GM21825 (cell line): Measurements from ENCODE around the gene C9orf72.

Experiments
- ATAC-seq: cut with Tn5 transposase; IDR thresholded peaks from one replicate; pipeline ENCODE4 v1.9.1; 2021; ENCODE audit warnings: mild to moderate bottlenecking, moderate library complexity; ENCODE audit not compliant: unreplicated experiment

The C9orf72 gene

DNA sequence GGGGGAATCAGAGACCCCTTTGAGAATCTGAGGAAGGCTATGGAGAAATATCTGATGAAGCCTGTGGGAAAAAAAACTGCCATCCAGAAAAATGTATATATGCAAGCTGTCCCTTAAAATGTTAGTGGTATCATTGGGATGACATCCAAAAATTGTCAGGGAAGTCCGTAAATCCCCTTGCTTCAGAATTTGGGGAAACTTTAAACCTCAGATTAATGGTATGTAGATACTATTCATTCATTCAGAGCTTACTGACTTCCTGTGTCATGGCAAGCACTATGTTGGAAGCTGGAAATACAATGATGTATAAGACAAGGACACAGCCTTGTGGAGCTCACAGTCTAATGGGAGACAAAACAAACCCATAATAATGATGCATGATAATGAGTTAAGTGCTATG lies 32.8 kb downstream of the C9orf72 start:
- ATAC-seq, result no peak

DNA sequence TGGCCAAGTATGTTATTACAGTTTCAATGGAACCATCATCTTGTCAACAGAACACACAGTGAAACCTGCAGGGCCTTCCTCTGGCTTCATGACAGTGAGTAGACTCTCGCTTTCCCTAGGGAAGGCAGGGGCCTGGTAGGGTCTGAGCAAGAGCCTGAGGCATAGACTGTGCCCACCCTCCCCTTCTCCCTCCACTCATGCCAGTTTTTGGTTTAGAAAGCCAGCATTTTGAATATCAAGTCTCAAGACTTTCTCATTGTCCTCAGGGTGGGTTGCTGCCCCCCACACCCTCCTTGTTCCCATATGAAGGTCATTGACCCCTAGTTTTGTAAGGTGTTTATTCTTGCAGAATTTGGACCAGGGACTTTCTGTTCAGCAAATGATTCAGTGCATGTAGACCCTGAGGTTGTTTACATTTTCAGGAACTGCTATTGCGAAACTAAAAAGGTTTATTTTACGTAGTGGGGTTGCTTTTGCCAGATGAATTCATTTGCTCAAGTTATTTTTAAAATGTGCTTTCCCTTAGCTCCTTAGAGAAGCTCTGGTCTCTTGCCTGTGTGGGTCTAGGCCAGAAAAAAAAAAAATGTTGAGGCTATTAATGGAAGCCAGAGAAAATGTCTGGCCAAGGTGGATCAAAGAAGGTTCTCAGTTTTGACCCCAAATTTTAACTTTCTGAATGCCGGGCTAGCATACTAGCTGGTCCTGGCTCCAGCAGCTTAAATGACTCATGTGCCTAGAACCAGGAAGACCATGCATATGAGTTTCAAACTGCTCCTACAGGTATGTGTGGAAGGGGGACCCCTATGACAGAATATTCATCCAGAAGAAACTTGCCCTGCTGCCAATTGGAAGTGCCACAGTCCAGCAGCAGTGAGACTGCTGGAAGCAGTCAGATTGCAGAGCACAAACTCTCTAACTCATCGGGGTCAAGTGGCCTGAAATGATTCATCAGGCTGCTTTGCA lies 33.5 kb downstream of the C9orf72 start:
- peak; percentile 37 for ATAC-seq

DNA sequence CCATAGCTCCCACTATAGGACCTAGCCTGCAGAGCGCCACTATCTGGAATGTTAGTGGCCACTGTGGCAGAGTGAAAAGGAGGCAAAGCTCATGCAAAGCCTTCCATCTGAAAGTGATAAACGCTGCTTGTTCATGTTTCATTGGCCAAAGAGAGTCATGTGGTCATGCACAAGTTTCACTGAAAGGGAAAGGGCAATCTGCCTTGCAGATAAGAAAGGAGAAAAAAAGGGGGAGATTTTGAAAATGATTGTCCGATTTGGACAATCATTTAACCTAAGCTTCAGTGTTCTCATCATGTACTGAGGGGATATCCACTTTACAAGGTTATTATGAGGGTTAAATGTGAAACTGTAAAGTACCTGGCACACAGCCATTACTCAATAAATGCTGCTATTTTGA lies 34.6 kb downstream of the C9orf72 start:
- no peak for ATAC-seq

DNA sequence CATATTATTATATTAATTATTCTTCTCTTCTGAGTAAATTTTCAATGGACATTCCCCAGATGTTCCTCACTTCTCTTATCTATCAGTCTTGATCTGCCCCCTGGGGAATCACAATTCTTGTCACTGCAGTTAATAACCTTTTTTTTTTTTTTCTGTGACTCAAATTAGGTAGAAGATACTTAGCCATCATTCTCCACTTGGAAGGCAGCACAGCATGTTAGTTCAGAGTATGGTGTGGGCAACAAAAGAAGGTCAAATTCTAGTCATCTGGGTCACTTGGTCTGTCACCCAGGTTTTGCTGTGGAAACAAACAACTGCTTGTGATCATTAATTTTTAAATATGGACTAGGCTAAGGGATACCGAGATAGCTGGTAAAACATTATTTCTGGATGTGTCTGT lies 35.5 kb downstream of the C9orf72 start:
- ATAC-seq, result no peak

DNA sequence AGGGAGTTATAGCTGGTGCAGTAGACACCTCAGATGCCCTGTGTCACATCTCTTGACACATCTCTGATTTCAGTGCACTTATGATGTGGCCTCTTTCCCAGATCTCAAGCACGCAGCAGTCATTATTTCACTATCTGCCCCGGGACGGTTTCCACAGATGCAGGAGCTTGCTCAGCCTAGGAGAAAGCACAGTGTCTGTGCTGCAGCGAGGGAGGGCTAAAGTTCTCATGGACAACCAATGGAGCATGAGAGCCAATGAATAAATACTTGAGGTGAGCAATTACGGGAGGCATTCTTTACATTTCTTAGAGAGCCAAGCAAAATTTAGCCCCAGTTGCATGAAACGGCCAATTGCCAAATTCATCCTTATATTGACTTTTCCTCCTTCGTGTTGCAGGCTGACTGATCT lies 36.2 kb downstream of the C9orf72 start:
- ATAC-seq, result no peak

DNA sequence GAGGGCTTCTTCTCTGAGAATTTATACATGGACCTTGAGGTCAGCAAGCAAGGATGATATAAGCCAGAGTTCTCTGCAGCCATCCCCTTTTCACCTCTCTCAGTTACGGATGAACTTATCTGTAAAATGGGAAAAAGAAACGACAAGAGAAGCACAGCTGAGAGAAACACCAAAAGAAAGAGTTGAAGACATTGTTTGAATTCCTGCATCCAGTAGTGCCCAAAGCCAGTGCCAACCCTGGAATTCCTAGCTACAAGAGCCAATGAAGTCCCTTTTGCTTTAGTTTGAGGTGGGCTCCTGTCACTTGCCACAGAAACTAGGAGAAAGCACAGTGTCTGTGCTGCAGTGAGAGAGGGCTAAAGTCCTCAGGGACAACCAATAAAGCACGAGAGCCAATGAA lies 37.1 kb downstream of the C9orf72 start:
- ATAC-seq, result no peak

DNA sequence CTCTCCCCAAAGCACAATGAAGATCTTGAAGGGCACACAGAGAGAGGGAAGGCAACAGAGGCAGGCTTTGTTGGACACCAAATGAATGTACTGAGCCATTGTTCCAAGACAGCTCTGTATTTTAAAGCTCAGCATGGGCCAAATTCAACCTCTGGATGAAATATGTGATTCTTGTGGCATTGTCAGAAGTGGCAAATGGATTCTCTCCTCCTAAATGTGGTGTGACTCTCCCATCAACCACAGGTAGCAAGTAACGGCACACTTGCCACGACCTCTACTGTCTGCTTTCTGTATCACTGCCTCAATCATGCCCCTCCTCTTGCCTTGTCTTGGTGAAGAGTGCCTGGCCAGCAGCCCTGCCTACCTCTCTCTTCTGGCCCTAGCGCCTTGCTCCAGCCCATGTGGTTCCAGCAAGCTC lies 37.6 kb downstream of the C9orf72 start:
- ATAC-seq, result no peak

DNA sequence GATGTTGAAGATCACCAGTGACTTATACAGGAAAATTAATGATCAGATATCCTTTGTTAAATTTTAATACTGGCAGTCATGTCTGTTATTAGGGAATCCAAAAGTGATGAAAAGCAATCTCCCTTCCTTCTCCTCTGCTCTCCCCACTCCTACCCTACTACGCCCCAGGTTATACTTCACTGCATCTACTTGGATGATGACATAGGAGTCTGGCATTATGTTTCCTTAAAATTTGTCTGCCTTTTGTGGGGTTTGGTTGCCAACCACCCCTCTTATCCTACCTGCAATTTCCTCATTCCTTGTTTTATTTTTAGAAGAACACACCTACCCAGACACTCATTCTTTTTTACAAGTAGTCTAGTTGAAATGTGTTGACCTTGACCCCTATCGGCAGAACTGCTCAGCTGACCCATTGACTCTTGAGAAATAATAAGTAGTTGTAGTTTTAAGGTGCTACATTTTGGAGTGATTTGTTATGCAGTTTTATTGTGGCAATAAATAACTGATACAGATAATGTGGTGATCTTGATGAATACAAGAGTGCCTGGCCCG lies 38.5 kb downstream of the C9orf72 start:
- no peak for ATAC-seq

DNA sequence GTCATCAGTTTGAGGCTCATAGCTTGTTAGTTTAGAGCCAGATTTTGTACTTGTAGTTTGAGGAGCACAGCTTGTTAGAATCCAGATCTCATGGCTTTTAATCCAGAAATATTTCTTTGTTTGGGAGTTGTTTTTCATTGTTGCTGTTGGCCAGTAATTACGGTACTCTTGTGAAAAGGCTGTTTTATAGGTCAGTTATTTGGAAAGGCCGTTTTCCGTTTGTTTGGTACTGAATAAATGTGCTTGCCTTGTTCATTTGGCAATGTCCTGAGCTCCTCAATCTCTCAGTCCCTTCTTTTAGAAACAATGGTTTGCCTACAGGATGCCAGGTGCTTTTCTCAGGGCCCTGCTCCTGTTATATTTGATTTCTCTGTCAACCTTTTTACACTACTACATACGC lies 39.1 kb downstream of the C9orf72 start:
- no peak for ATAC-seq

DNA sequence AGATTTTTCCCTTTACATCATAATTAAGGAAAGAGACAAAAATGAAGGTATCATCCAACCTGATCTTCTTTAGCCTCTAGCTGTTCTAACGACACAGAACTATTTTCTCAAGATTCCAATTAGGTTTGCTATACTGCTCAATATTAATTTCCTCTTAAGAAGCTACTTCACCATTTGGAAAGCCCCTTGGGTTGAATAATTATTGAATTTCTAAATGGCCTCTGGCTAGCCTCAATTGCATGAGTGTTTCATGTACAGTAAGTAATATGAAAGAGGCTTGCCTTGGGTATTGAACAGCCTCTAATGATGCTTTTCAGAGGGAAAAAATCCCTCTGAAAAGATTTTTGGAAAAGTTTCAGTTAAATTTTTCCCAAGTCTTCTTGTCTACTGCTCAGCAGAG lies 40.0 kb downstream of the C9orf72 start:
- no peak for ATAC-seq

DNA sequence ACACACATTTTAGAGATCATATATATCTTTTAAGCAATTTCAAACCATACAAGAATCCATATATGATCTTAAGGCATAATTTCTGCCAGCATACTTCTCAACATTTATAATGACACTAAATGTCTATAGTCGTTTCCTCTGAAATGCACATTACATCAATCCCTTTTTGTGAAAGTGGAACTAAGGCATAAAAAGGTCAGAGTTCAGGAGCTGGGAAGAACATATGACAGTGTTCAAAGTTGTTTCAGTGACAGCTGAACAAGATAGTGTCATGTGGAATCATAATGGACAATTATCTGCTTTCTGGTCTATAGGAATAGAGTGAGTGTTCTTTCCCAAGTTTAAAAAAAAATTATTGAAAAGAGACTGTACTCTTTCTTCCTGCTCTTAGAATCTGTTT lies 41.2 kb downstream of the C9orf72 start:
- ATAC-seq, result no peak

DNA sequence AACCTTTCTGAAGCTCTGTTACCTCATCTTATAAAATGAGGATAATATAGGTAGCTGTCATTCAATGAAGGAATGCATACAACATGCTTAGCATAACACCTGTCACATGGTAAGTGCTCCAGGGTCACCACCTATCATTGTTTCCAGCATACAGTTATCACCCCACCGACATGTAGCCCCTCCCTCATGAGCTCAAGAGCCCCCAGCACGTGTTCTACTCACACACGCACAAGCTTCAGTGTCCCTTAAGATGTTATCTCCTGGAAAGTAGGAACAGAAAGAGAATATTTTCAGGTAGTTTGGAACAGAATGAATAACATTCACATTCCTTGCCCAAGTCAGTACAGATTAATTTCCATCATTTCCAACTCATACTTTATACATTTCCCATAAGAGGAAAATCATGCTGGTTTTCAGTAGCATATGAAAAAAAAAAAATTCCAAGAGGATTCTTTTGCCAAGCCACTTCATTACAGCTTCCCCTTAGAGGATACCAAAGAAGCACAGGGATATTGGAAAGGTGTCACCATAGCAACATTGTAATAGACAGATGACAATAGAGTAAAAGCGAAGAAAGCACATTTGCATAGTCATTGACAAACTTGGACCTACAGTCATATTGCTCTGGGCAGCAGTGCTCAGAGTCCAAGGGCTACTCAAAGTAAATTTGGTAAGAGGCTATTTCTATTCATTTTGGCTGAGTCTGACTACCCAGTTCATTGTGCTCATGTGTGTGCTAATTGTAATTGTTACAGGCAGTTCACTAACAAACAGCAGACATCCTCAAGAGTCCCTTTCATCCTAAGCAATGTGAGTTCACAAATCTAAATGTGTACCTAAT lies 42.1 kb downstream of the C9orf72 start:
- ATAC-seq, result no peak

DNA sequence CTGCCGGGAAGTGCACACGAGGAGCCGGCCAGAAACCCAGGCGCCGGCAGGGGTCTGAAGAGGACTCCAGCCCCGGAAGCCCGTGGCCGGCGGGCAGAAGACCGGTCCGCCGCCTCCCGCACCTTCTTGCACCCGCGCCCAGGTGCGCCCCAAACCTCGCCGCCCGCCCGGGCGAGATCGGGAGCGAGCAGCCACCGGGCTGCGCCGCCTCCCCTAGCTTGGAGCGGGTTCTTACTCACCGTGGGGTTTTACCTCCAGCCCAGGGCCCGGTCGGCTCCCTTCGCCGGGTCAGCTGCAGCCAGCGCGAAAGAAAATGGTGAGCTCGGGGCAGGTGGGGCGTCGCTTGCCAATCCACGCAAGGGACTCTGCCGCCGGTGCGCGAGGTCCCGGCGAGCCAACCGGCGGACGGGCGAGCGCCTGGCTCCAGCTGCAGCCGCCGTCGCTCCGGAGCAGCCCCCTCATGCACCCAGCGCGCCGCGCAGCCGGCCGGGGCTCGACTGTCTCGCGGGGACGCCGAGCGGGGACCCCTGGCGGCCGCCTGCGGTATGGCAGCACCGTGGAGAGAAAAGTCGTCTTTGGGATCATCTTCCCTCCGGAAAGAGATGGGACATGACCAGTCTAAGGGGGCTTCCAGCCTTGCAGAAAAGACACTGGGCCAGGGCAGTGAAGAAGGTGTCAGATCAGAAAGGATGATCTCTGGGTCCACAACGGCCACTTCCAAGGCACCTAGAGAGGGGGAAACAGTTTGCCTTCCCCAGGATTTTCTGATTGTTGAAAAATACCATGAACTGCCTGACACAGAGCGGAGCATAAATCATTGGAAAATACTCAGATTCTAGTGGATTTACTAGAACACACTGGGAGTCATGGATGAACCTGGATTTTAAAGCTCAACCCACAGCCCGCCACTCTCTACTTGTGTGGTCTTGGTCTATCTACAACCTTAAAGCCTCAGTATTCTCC lies 43.7 kb downstream of the C9orf72 start, which contains the start of gene MOB3B:
MOB3B (minus strand) TSS at position 499 of the 963 bp plus-strand sequence. CDS start 74,264 bp downstream, outside the sequence.
- peak; percentile 78 for ATAC-seq

DNA sequence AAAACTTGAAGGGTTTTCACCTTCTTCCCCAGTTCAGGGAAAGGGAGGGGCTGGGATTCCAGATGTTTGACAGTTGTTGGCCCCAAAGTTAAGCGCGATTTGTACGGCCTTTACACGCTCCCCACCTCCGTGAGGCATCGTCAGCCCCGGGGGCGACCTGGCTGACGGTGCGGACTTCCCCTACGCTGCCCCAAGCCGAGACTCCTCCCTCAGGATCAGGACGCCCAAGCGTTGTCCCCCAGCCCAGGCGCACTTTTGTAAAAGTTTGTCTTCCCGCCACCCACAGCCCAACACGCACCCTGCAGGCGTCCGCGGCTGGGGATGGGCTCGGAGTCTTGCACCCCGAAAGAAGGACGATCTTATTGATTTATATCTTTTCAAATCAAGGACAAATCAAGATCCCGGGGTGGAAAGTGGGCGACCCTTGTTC lies 44.4 kb downstream of the C9orf72 start:
- ATAC-seq, result peak; percentile 38

DNA sequence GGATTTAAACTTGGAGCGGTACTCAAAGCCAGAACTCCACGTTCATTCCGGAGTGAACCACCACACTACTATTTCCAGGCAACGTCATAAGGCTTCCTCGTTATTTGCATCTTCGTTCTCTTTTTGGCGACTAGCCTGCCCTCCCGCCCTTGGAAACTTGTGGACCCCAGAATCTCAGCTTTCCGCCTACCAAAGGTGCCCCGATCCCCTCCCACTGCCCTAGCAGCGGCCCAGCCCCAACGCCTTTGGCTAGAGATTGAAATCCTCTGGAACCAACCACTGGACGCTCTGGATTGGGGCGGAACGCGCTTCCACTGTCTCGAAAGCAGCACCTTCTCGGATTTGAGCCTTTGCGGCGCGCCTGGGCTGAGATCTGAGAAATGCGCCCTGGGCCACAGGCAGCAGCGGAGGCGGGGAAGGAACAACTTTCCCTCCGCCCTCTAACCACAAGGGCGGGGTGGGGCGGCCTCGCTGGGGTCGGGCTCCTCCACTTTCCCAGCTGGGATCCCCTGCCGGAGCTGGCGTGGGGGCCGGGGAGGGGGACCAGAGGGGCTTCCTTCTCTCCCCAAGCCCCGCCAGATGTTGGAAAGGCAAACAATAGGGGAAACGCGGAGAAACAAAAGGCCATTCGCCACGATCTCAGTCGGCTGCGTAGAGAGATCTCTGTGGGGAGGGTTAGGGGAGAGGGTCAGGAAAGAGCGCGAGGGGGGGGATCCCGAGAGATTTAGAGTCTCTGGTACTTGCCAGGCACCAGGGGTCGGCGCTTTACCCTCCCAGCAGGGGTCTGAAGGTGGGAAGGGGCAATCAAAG lies 45.0 kb downstream of the C9orf72 start:
- ATAC-seq, result peak; percentile 64

DNA sequence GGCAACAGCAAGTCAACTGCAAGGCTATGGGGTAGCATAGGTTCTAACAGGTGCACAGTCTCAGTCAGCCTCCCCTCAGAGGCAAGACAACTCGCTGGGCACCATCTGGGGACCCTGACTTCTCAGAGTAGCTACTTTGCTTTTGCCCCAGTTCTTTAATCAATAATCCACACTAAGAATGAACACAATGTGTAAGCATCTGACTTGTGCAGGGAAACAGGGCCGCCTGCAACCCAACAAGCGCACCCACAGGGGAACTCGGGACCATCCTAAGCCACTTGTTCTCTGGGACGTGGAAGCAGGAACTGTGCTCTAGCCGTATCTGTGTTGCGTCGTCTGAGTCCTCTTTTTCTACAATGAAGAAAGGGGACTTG lies 45.6 kb downstream of the C9orf72 start:
- no peak for ATAC-seq

DNA sequence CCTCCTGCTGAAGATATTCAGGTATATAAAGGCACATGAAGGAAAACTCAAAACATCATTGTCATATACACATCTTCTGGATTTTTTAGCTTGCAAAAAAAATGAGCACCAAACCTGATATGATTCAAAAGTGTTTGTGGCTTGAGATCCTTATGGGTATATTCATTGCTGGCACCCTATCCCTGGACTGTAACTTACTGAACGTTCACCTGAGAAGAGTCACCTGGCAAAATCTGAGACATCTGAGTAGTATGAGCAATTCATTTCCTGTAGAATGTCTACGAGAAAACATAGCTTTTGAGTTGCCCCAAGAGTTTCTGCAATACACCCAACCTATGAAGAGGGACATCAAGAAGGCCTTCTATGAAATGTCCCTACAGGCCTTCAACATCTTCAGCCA lies 49.0 kb downstream of the C9orf72 start, which contains the start of gene IFNK:
IFNK (plus strand) TSS at position 55 of the 400 bp plus-strand sequence; CDS start at position 102, 47 bp downstream.
- ATAC-seq, result no peak

DNA sequence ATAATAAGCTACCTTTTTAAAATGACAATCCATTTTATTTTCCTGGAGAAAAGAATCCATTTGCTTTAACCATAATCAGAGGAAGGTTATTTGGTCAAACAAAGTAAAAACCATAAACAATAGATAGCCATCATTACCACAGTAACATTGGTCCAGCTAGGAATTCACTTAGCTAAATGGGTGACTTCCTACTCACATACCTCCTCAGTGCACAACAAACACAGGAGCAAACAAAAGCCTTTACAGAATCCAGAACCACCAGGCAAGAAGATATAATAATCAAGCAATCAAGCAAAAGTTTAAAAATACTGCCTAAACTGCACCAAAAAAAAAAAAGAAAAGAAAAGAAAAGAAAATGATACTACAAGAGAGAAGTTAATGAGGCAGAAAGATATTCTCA lies 50.1 kb downstream of the C9orf72 start:
- ATAC-seq, result no peak

DNA sequence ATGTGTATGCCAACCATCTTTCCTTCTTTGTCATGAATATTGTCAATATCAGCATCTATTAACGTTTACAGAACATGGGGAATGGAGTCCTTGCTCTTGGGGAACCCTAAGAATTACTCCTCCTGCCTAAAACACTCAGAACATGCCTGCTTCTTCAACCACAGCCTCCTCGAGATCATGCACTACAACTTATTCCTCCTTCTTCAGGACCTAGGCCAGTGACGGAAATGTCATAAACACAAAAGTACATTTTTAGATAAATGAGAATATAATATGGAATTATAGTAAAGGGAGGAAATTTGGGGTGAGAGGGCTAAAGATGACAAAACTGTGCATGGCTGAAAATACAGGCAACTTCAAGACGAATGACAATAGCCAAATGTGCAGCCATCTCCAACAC lies 52.3 kb downstream of the C9orf72 start:
- no peak for ATAC-seq
